Tibial artery (tissue), 4 donors: ENCODE results near the gene LARGE1.

Experiments used
- DNase-seq, 2 donors: peaks; one replicate each; pipeline ENCODE4 v3.0.0-alpha.2; 2019
- H3K27ac ChIP-seq, 2 donors: fragments of 200-600 bp; sonication (generic) in 1 of 2; 1 replicate in 1 of 2; 2 replicates in 1 of 2; pipeline ENCODE4 v1.5.1; 2018 to 2019; ENCODE audit warnings: mild to moderate bottlenecking in 1 of 2
- H3K27me3 ChIP-seq, 2 donors: fragments of 200-600 bp; sonication (generic) in 1 of 2; one replicate each; pipeline versions ENCODE4 v1.5.1 to v1.6.0; 2016 to 2019
- H3K36me3 ChIP-seq, 3 donors: fragments of 200-600 bp; sonication (generic) in 2 of 3; one replicate each; pipeline ENCODE4 v1.5.1; 2016 to 2019; ENCODE audit warnings: mild to moderate bottlenecking in 2 of 3
- H3K4me1 ChIP-seq, 4 donors: fragments of 200-600 bp; sonication (generic) in 2 of 4; 1 replicate in 3 of 4; 2 replicates in 1 of 4; pipeline ENCODE4 v1.5.1; 2016 to 2019
- H3K4me3 ChIP-seq, 2 donors: fragments of 200-600 bp; sonication (generic) in 1 of 2; 1 replicate in 1 of 2; 2 replicates in 1 of 2; pipeline ENCODE4 v1.5.1; 2018 to 2019; ENCODE audit warnings: mild to moderate bottlenecking in 2 of 2
- H3K9me3 ChIP-seq, 3 donors: fragments of 200-600 bp; sonication (generic) in 1 of 3; one replicate each; pipeline ENCODE4 v1.5.1; 2016 to 2019
- CTCF ChIP-seq, 2 experiments: fragments of 200-600 bp in 1 of 2; fragments of 450-650 bp in 1 of 2; IDR thresholded peaks; one replicate each; pipeline ENCODE4 v1.5.1; 2017 to 2019; ENCODE audit warnings: antibody characterized with exemption in 2 of 2, mild to moderate bottlenecking in 1 of 2, moderate library complexity in 1 of 2
- intact Hi-C: fragments of 100-400 bp; cut with DNase I; formaldehyde crosslinking; loops from one replicate; pipeline ENCODE4 v1.15.0; 2023; ENCODE audit warnings: low total_unique reads

Gene LARGE1

GRCh38 chr22:33510429-33510904 lies 409.8 kb downstream of the LARGE1 start:
- H3K4me1 ChIP-seq: no peaks in the 10 kb centered on the region
- no peaks in the 10 kb centered on the region for H3K9me3 ChIP-seq
- no peak overlapping the region for H3K27ac ChIP-seq
- intact Hi-C loops: no loop called here
- no peaks in the 10 kb centered on the region for H3K27me3 ChIP-seq
- TF ChIP-seq CTCF (IDR thresholded peaks at IDR 0.05): no peak
- H3K4me3 ChIP-seq: no peak overlapping the region
- H3K36me3 ChIP-seq: no peaks in the 10 kb centered on the region
- DNase-seq: no peak

- intact Hi-C loops: no loop called here
- Histone ChIP-seq H3K27ac (no peak overlapping the region), H3K4me1 (no peaks in the 10 kb centered on the region), H3K9me3 (no peaks in the 10 kb centered on the region), H3K27me3 (no peaks in the 10 kb centered on the region), H3K36me3 (no peaks in the 10 kb centered on the region), H3K4me3 (no peak overlapping the region)
- no peak for DNase-seq
- no peak for TF ChIP-seq CTCF (IDR thresholded peaks at IDR 0.05)
Measured at GRCh38 chr22:33504941-33505625, 415.2 kb downstream of the LARGE1 start.

- Histone ChIP-seq H3K27ac (no peak overlapping the region), H3K27me3 (no peaks in the 10 kb centered on the region), H3K4me1 (no peaks in the 10 kb centered on the region), H3K36me3 (no peaks in the 10 kb centered on the region), H3K9me3 (no peaks in the 10 kb centered on the region), H3K4me3 (no peak overlapping the region)
- no peak for TF ChIP-seq CTCF (IDR thresholded peaks at IDR 0.05)
- DNase-seq: no peak
- intact Hi-C loops: no loop called here
Measured at GRCh38 chr22:33496112-33496511, 424.2 kb downstream of the LARGE1 start.

GRCh38 chr22:33493476-33494205 lies 426.6 kb downstream of the LARGE1 start:
- intact Hi-C loops: no loop called here
- H3K27ac ChIP-seq: no peak overlapping the region
- H3K36me3 ChIP-seq: no peaks in the 10 kb centered on the region
- H3K4me1 ChIP-seq: no peaks in the 10 kb centered on the region
- no peak for DNase-seq
- H3K4me3 ChIP-seq: no peak overlapping the region
- no peaks in the 10 kb centered on the region for H3K27me3 ChIP-seq
- TF ChIP-seq CTCF (IDR thresholded peaks at IDR 0.05): no peak
- no peaks in the 10 kb centered on the region for H3K9me3 ChIP-seq

- intact Hi-C loops: no loop called here
- Histone ChIP-seq H3K9me3 (no peaks in the 10 kb centered on the region), H3K27ac (no peak overlapping the region), H3K4me1 (no peaks in the 10 kb centered on the region), H3K36me3 (no peaks in the 10 kb centered on the region), H3K27me3 (no peaks in the 10 kb centered on the region), H3K4me3 (no peak overlapping the region)
- DNase-seq: no peak
- no peak for TF ChIP-seq CTCF (IDR thresholded peaks at IDR 0.05)
Measured at GRCh38 chr22:33492210-33492651, 428.0 kb downstream of the LARGE1 start.
